NOMO-1 treated with dmso at 0.1 percent for 144 hours (cell line): Measurements from ENCODE around the gene IKZF5.

ENCODE experiments used
- DNase-seq: peaks from one replicate; lab custom pipeline; 2025; ENCODE audit not compliant: unreplicated experiment; lab: John Stamatoyannopoulos, UW

The IKZF5 gene, protein sequence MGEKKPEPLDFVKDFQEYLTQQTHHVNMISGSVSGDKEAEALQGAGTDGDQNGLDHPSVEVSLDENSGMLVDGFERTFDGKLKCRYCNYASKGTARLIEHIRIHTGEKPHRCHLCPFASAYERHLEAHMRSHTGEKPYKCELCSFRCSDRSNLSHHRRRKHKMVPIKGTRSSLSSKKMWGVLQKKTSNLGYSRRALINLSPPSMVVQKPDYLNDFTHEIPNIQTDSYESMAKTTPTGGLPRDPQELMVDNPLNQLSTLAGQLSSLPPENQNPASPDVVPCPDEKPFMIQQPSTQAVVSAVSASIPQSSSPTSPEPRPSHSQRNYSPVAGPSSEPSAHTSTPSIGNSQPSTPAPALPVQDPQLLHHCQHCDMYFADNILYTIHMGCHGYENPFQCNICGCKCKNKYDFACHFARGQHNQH

GRCh38 chr10:123008355-123009104, at the start of gene IKZF5, which contains the start of gene ACADSB:
Gene IKZF5 (minus strand): TSS chr10:123008795. CDS start chr10:122998625, 10,170 bp downstream.
Gene ACADSB (plus strand): TSS chr10:123009006. CDS start chr10:123009030, 24 bp downstream.
- DNase-seq, result peak; percentile 96

DNA sequence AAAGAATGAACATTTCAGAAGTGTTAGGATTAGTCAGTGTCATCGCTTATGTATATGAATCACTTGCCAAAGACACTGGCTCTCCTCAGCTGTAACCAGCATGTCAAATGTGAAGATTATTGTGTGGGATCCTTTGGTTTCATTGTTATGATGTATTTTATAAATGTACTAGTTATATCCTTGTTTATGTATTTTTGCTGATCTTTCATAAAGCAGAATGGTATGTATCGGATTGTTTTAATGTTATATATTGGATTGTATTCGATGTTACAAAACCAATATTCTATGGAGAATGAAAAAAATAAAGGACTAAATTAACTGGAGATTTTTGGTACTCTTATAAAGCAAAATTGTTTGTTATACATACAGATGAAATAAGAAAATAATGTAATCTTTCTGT, 49.4 kb upstream of the IKZF5 start:
- no peak for DNase-seq

DNA sequence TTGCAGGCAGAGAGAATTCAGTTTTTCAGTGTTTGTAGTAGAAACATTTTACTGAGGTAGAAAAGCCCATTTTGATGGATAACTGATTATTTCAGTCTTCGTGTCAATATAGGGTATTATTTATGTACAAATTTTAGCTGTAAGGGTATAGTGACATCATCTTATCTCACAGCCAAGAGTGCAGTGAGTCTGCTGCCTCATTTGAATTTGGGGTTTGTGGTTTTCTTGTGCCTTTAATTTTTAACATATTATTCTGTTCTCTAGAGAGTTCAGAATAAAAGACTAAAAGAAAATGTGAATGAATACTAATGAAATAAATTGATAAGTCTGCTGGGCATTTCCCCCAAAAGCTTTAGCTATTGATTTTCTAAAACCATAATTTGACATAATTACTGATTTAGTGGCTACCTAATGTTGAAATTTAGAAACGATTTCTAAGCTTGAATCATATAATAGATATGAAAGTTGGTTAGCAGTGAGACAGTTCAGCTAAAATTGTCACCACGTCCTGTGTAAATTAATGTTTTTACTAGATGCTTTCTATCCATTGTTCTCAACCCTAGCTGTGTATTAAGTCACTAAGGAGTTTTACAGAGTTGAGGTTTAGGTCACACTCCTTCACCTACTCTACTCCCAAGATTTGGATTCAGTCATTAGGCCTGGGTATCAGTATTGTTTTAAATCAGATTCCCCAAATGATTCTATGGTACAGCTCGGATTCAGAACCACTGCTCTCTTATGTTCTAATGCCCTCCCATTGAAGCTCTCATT, 37.6 kb upstream of the IKZF5 start:
- DNase-seq, result no peak

- no peak for DNase-seq
These were observed 35.8 kb upstream of the IKZF5 start for GRCh38 chr10:123044391-123044790.

DNA sequence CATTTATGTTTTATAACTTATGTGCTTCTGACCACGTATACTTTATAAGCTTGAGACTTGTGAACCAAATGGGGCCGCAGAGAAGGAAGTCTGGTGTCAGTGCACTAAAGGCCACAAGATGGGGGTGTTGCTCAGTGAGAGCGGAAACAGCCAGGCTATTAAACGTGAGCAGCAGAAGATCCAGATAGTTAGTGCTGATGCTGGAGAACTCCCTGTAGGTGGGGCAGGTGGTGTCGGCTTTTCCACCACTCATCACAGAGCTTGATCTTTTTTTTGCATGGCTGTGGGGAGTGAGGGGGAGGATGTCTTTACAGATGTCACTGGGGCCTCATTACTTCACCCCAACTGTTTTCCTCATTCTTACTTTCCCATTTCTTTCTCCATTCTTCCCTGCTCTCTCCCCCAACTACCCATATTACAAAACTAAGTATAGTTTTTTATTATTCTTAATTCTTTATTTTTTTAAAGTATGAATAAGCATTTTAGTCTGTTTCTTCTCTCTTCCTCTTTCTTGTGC, 34.9 kb upstream of the IKZF5 start:
- DNase-seq, result peak; percentile 57

DNA sequence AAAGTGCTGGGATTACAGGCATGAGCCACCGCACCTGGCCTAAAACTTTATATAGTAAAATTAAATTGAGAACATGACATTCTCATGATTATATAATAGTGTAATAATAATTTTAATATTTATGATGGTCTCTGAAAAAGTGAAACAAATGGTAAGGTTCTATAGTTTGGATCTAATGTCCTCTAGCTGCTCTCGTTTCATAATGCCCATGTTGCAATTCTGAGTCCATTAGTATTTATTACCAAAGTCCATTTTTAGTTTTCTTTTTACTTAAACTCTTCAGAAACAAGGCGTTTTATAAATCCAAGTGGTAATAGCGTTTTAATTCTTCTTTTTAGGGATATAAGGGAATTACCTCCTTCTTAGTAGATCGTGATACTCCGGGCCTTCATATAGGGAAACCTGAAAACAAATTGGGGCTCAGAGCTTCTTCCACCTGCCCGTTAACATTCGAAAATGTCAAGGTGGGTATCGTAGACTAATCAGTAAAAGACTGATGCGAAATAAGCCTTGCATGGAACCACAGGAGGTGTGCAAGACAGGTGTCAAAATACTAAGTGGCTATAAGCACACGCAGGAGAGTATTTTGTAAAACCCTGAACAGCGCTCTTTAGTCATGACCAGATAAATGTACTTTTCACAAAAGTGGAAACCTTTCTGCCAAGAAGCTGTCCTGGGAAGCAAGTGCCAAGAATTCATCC, 34.3 kb upstream of the IKZF5 start:
- no peak for DNase-seq

- no peak for DNase-seq
These were observed 31.0 kb upstream of the IKZF5 start for GRCh38 chr10:123039632-123039930.

GRCh38 chr10:123038782-123039631, 30.4 kb upstream of the IKZF5 start:
- DNase-seq, result no peak

DNA sequence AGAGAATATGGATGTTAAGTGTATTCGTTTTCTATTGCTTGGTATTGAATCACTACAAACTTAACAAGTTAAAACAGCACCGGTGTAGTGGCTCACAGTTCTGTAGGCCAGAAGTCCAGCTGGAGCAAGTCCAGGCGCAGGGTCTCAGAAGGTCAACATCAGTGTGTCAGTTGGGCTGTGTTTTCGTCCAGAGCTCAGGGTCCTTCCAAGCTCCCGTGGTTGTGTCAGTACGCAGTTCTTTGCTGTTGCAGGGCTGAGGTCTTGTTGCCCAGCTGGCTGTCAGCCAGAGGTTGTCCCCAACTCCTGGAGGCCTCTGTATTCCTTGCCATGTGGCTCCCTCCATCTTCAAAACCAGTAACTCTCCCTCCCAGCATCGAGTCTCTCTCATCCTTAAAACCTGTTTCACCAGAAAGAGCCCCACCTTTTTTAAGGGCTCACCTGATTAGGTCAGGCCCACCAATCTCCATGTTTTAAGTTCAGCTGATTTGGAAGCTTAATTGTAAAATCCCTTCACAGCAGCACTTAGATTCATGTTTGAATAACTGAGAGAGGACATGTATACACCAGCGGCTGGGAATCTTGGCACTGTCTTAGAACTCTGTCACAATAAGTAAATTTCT, 27.0 kb upstream of the IKZF5 start:
- DNase-seq, result no peak

- no peak for DNase-seq
These were observed 25.7 kb upstream of the IKZF5 start for GRCh38 chr10:123034332-123034731.

GRCh38 chr10:123031124-123031523, 22.5 kb upstream of the IKZF5 start:
- DNase-seq, result no peak

DNA sequence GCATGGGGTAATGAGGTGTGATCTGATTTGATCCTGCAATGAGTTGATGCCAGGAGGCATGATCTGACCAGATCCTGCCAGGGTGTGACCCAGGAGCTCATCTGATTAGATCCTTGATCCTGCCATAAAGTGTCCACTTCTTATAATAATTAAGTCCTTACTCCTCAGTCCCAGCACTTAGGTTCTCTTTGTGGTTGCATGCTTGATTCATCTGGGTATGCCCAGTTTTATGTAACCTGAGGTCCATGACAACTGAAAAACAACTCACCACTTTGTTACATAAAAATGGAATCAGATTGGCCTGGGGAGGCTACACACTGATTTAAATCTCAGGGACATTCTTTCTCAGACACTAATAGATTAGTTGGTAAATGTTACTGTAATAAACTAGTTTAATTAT, 19.3 kb upstream of the IKZF5 start:
- no peak for DNase-seq

DNA sequence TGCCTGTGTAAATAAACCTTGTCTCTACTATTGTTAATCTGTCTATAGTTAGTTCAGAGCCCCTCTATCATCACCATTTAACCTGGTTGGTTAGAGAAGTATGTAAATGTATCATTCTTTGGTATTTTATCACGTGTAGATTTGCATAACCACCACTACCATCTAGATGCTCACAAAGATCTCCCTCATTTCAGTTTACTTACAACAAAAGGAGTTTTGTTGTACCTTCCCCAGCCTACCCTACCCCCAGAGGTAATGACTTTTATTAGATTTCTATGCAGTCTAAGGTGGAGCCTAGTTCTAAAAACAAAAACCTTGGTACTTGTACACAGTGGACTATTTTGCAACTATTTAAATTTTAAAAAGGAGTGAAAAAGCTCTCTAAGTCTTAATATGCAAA, 17.7 kb upstream of the IKZF5 start:
- no peak for DNase-seq

DNA sequence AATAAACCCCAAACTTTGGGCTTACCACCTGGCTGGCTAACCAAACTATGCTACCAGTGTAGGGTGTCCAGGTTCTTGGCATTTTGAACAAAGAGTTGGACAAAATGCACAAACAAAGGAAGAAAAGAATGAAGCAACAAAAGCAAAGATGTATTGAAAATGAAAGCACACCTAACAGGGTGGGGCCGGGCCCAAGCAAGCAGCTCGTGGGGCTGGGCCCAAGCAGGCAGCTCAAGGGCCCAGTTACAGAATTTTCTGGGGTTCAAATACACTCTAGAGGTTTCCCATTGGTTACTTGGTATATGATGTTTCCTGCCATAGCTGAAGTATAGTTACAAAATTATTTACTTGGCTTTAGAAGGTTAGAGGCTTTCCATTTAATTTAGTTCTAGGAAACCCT, 15.9 kb upstream of the IKZF5 start:
- no peak for DNase-seq

- DNase-seq, result no peak
These were observed 12.9 kb upstream of the IKZF5 start for GRCh38 chr10:123021517-123021916.

- DNase-seq, result no peak
These were observed 11.5 kb upstream of the IKZF5 start for GRCh38 chr10:123019941-123020703.

DNA sequence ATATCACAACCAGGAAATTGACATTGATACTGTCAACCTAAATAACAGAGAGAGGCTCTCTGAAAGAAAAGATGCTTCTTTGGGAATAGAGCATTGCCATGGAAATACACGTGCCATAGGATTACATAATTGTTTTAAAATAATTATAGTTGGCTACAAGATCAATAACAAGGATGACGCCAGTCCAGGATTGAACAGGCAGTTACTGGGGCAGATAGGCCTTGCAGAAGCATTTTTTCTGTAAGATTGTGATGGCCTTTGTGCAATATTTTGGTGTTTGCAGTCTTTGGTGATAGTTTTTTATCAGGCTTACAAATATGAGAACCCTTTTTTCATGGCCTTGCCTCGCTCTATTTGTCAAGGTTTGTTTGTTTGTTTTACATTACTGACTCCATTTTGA, 10.7 kb upstream of the IKZF5 start:
- DNase-seq, result no peak

- DNase-seq, result no peak
These were observed 9.9 kb upstream of the IKZF5 start for GRCh38 chr10:123018531-123018930.
